ENCODE data around the gene IFNAR1. TPM values are rescaled to one million over a fixed set of nuclear protein-coding genes. Genes with fewer than 3 reads are reported as not detected.
"Not testable (repeated sequence)": the region's sequence is repeated elsewhere in the genome, so short reads cannot be mapped to it uniquely, and the experiment has no call there.

Gene IFNAR1
- total RNA-seq, 1 experiment from 2014 or later, result 3.4 TPM

DNA sequence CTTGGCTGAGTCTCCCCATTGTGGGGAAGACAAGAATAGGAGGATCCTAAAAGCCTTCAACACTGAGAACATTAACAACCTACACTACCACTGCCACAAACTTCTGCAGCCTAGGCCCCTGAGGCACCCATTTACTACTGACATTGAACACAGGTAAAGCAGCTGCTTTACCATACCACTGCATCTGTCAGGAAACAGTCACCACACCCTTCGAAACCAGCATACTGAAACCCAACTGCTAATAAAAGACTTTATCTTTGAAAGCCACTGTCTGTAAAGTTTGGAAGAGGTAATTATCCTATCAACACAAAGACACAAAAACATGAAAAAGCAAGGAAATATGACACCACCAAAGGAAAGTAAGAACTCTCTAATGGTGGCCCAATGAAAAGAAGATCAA is 7.4 kb downstream of the IFNAR1 start:
- in situ Hi-C loops (cut with HindIII; ENCODE audit: low sequenced_read_pairs), result no loop called here

GRCh38 chr21:33334191-33334590 is 9.4 kb downstream of the IFNAR1 start:
- in situ Hi-C loops (cut with HindIII; ENCODE audit: low sequenced_read_pairs), result no loop called here
- no peak for DNase-seq (ENCODE audit: low spot score)

More for the DNA sequence above, 7.4 kb downstream of the IFNAR1 start:
- DNase-seq (ENCODE audit: low spot score), result no peak

DNA sequence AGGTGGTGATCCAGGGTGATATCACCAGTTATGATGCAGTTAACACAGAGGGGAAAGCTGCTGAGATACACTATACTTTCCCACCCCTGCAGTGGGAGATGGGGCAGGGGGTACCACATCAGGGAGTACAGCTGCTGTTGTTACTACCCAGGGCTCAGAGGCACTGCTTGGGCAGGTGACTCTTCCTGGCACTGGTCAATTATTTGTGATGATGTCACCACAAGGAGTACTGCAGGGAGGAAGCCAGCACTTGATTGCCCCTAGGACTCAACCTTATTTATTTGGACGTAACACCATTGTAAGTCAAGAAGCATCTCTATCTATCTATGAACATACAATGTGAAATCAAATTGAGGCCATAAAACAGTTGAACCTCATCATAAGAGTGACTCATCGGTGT is 10.1 kb downstream of the IFNAR1 start:
- DNase-seq (ENCODE audit: low spot score), result no peak
- in situ Hi-C loops (cut with HindIII; ENCODE audit: low sequenced_read_pairs), result no loop called here

DNA sequence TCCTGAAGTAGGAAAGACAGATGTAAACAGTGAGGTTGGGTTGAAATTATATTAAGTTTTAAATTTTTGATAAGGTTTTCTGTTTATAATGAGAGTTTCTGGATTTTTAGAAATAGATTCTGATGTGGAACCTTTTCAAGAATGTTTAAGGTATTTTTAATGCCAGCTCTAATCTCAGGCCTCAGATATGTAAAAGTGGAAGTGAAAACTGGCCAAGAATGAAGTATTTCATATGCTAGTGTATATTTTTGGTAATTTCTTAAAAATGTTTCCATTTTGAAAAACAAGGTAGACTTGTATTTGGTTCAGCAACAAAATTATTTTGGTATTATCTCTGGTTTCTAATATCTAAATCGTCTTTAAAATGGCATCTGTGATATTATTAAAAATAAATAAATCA is 14.4 kb downstream of the IFNAR1 start:
- in situ Hi-C loops (cut with HindIII; ENCODE audit: low sequenced_read_pairs), result no loop called here
- no peak for DNase-seq (ENCODE audit: low spot score)

- in situ Hi-C loops (cut with HindIII; ENCODE audit: low sequenced_read_pairs), result no loop called here
Observed at GRCh38 chr21:33339918-33340317, 15.1 kb downstream of the IFNAR1 start.

GRCh38 chr21:33345751-33346238 is 21.0 kb downstream of the IFNAR1 start:
- in situ Hi-C loops (cut with HindIII; ENCODE audit: low sequenced_read_pairs), result loop anchor here (5.0 kb wide), 1 partner anchor 33 kb away; no protein-coding TSS in a partner anchor
- no peak for DNase-seq (ENCODE audit: low spot score)

More at GRCh38 chr21:33339918-33340317, 15.1 kb downstream of the IFNAR1 start:
- DNase-seq (ENCODE audit: low spot score), result no peak

DNA sequence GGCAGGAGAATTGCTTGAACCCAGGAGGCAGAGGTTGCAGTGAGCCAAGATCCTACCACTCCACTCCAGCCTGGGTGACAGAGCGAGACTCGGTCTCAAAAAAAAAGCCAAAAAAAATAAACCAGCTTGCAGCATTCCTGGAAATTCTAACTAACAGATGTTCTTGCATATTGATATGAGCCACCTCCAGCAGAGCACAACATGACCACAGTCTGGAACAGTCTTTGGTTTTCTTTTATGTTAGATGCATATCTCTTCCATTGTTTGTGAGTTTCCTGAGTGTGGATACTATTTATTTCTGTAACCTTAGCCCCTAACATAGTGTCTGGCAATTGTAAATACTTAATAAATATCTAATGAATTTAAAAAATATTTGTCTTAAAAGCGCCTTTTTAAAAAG is 23.9 kb downstream of the IFNAR1 start:
- peak; percentile 48 for DNase-seq (ENCODE audit: low spot score)
- in situ Hi-C loops (cut with HindIII; ENCODE audit: low sequenced_read_pairs), result loop anchor here (5.0 kb wide), 1 partner anchor 36 kb away; no protein-coding TSS in a partner anchor

- in situ Hi-C loops (cut with HindIII; ENCODE audit: low sequenced_read_pairs), result no loop called here
- no peak for DNase-seq (ENCODE audit: low spot score)
Observed at GRCh38 chr21:33350676-33351075, 25.9 kb downstream of the IFNAR1 start.

- in situ Hi-C loops (cut with HindIII; ENCODE audit: low sequenced_read_pairs), result no loop called here
Observed at GRCh38 chr21:33355355-33355754, 30.6 kb downstream of the IFNAR1 start.

GRCh38 chr21:33355996-33356395 is 31.2 kb downstream of the IFNAR1 start:
- in situ Hi-C loops (cut with HindIII; ENCODE audit: low sequenced_read_pairs), result no loop called here

More at GRCh38 chr21:33355355-33355754, 30.6 kb downstream of the IFNAR1 start:
- no peak for DNase-seq (ENCODE audit: low spot score)

DNA sequence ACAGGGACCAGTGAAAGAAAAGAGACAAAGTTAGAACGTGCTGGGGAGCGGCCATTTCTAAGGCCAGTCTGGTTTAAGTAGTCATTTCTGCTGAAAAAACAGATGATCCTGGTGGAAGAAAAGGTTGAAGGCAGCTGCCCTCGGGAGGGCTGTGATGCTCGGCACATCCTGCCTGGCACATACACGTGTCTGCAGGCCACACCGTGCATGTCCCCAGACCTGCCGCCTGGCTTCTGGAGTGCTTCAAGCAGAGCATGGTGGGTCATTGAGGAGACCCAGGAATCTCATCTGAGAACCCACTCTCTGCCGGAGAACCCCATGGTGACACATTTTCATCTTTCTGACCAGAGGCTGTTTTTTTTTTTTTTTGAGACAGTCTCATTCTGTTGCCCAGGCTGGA is 32.4 kb downstream of the IFNAR1 start:
- DNase-seq (ENCODE audit: low spot score), result no peak
- in situ Hi-C loops (cut with HindIII; ENCODE audit: low sequenced_read_pairs), result no loop called here

More at GRCh38 chr21:33355996-33356395, 31.2 kb downstream of the IFNAR1 start:
- DNase-seq (ENCODE audit: low spot score), result no peak

DNA sequence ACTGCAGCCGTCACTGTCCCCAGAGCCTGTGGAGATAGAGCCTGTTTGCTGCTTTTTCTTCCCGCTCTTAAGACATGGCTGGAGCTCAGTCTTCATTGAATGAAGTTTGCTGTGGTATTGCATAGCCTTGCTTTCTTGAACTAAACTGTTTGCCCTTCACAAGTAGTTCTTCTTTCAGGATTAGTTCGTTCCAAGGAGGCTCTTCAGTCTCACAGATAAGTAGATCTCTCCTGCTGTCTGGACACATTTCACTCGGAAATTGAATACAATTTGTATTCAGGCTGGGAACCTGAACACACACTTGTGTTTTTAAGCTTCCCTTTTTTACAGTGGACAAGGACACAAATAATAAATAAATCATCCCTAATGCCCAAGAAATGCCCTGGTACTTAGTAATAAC is 34.7 kb downstream of the IFNAR1 start:
- in situ Hi-C loops (cut with HindIII; ENCODE audit: low sequenced_read_pairs), result no loop called here
- DNase-seq (ENCODE audit: low spot score), result no peak

GRCh38 chr21:33360281-33360680 is 35.5 kb downstream of the IFNAR1 start:
- in situ Hi-C loops (cut with HindIII; ENCODE audit: low sequenced_read_pairs), result no loop called here

DNA sequence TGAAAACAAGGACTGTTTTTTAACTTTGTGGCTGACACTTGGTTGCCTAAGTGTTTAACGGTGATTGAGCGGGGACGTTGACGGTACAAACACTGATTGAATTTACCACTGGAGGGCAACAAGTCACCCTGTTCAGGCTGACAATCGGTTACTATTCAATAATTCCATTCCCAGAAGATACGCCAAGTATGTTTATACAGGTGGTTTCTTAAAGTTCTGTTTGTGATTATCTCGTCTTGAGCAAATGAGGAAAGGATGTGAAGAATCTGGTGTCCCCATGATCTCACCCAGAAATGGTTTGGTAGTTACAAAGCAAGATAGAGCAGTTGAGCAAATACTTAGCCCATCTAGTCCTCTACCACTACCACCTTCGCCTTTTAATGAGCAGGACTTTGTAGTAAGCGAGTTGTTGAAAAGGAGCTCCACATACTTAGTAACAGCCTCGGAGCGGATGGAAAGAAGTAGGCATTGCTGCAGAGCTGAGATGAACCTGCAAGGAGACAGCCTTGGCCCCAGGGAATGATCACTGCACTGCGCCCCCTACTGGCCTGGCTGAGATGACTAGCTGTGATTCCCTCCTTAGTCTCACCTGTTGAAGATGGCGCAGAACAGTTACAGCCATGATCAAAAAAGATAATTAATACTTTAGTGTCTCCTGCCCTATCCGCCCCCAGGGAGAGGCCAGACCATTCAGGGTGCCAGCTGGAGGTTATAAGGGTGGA is 36.3 kb downstream of the IFNAR1 start:
- DNase-seq (ENCODE audit: low spot score), result peak; percentile 66
- in situ Hi-C loops (cut with HindIII; ENCODE audit: low sequenced_read_pairs), result no loop called here

More at GRCh38 chr21:33360281-33360680, 35.5 kb downstream of the IFNAR1 start:
- no peak for DNase-seq (ENCODE audit: low spot score)

DNA sequence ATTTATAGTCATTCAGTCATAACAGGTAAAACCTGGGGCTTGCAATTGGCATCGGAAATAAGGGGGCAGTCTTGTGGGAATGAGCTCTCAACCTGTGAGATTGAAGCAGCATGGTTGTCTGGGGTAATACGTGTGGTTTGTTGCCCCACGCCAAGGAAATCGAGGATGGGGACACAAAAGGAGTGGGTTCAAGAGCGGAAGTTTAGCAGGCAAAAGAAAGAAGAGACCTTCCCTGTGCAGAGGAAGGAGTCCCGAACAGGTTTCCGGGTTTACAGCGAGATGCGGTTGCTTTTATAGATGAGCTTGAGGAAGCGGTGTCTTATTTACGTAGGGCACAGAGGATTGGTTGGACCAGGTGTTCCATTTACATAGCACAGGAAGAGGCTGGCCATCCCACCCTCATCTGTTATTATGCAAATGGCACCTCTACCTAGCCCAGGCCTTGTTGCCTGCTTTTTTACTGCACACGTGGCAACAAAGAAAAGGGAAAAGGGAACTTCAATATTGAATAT is 37.3 kb downstream of the IFNAR1 start:
- in situ Hi-C loops (cut with HindIII; ENCODE audit: low sequenced_read_pairs), result no loop called here
- DNase-seq (ENCODE audit: low spot score), result peak; percentile 65

- in situ Hi-C loops (cut with HindIII; ENCODE audit: low sequenced_read_pairs); DNase-seq (ENCODE audit: low spot score): not testable (repeated sequence)
Observed at GRCh38 chr21:33363911-33364609, 39.3 kb downstream of the IFNAR1 start.

DNA sequence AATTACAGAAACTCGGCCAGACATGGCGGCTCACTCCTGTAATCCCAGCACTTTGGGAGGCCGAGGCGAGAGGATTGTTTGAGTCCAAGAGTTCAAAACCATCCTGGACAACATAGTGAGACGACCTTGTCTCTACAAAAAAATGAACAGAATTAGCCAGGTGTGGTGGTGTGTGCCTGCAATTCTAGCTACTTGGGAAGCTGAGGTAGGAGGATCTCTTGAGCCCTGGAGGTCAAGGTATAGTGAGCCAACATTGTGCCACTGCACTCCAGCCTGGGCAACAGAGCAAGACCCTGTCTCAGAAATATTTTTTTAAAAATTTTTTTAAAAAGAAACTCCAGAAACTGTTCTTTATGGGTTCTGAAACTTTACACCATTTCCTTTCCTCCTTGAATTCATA is 40.1 kb downstream of the IFNAR1 start:
- DNase-seq (ENCODE audit: low spot score), result no peak
- in situ Hi-C loops (cut with HindIII; ENCODE audit: low sequenced_read_pairs), result no loop called here

- no peak for DNase-seq (ENCODE audit: low spot score)
- in situ Hi-C loops (cut with HindIII; ENCODE audit: low sequenced_read_pairs), result no loop called here
Observed at GRCh38 chr21:33367309-33367973, 42.7 kb downstream of the IFNAR1 start.

DNA sequence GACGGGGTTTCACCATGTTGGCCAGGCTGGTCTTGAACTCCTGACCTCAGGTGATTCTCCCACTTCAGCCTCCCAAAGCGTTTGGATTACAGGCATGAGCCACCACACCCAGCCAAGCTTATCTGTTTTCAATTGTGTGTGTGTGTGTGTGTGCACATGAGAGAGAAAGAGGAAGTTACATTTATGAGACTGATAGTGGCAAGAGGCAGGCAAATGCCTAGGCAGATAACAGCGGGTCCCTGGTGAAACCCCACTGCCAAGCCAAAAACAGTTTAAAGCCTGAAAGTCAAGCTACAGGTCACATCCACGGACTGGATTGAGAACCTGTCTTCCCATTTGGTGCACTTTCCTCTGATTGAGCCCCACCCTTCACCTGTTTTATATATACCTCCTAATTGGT is 43.4 kb downstream of the IFNAR1 start:
- in situ Hi-C loops (cut with HindIII; ENCODE audit: low sequenced_read_pairs), result no loop called here
- DNase-seq (ENCODE audit: low spot score), result no peak

GRCh38 chr21:33368576-33368975 is 43.8 kb downstream of the IFNAR1 start:
- in situ Hi-C loops (cut with HindIII; ENCODE audit: low sequenced_read_pairs), result no loop called here
- no peak for DNase-seq (ENCODE audit: low spot score)
